GM12892 (cell line): ENCODE results near the gene ENDOD1.

Experiments
- POLR2A ChIP-seq: IDR thresholded peaks from 2 replicates; pipeline ENCODE4 v1.6.1; 2011; ENCODE audit warnings: low read depth, low read length, control low read depth
- TAF1 ChIP-seq: IDR thresholded peaks from 2 replicates; pipeline ENCODE4 v1.6.1; 2011; ENCODE audit warnings: low read depth, mild to moderate bottlenecking, control low read depth, low read length, borderline replicate concordance

DNA sequence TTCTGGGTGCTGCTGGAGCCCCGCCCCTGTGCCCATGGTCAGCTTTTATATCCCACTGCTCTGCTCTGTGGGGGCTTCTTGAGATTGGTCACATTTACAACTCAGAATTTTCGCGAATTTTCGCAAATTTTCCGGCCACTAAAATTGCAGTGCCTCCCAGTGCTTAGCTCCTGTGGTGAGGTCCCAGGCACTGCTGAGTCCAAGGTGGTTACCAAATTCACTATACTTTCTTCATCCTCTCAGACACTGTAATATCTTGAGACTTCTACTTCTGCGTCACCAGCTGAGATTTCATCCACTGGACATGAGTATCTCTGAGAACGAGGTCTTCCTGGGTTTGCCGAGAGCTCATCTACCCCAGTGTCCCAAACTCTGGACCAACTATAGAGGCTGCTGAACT lies 31.7 kb upstream of the ENDOD1 start:
- no peak for TF ChIP-seq POLR2A
- TF ChIP-seq TAF1 = no peak
